MM.1S (cell line): Measurements from ENCODE around the gene MBP.

Source experiments
- DNase-seq: peaks from one replicate; pipeline ENCODE4 v3.0.0-alpha.2; 2015
- H2AFZ ChIP-seq: fragments of 300-600 bp; sonication (generic); 2 replicates; pipeline ENCODE4 v1.6.0; 2016; ENCODE audit warnings: antibody characterized with exemption, low read length
- H3F3A ChIP-seq: fragments of 300-600 bp; sonication (generic); 2 replicates; pipeline ENCODE4 v1.6.1; 2016; ENCODE audit warnings: mild to moderate bottlenecking, antibody characterized with exemption, low read length, moderate library complexity, mixed read lengths; ENCODE audit not compliant: insufficient read depth
- H3K27ac ChIP-seq: fragments of 300-600 bp; sonication (generic); 2 replicates; pipeline ENCODE4 v1.5.1; 2016; ENCODE audit warnings: mild to moderate bottlenecking, low read length
- H3K27me3 ChIP-seq: fragments of 300-600 bp; sonication (generic); replicated peaks from 2 replicates; pipeline ENCODE4 v1.6.0; 2016; ENCODE audit warnings: low read length; ENCODE audit not compliant: insufficient read depth
- H3K36me3 ChIP-seq: fragments of 300-600 bp; sonication (generic); replicated peaks from 2 replicates; pipeline ENCODE4 v1.6.1; 2016; ENCODE audit warnings: mild to moderate bottlenecking, low read length, mixed read lengths; ENCODE audit not compliant: insufficient read depth
- H3K4me1 ChIP-seq: fragments of 300-600 bp; sonication (generic); 2 replicates; pipeline ENCODE4 v1.6.1; 2016; ENCODE audit warnings: low read length, mixed read lengths
- H3K4me2 ChIP-seq: fragments of 300-600 bp; sonication (generic); 2 replicates; pipeline ENCODE4 v1.6.0; 2016; ENCODE audit warnings: low read depth, low read length
- H3K4me3 ChIP-seq: fragments of 300-600 bp; sonication (generic); 2 replicates; pipeline ENCODE4 v1.5.1; 2016; ENCODE audit warnings: low read length, mixed read lengths
- H3K79me2 ChIP-seq: fragments of 300-600 bp; sonication (generic); 2 replicates; pipeline ENCODE4 v1.6.1; 2016; ENCODE audit warnings: mixed run types, low read length, mixed read lengths
- H3K9ac ChIP-seq: fragments of 300-600 bp; sonication (generic); 2 replicates; pipeline ENCODE4 v1.6.1; 2016; ENCODE audit warnings: low read length, mixed read lengths
- H3K9me2 ChIP-seq: fragments of 300-600 bp; sonication (generic); replicated peaks from 2 replicates; pipeline ENCODE4 v1.6.1; 2016; ENCODE audit warnings: mild to moderate bottlenecking, low read length, mixed read lengths; ENCODE audit not compliant: insufficient read depth
- H3K9me3 ChIP-seq: fragments of 300-600 bp; sonication (generic); replicated peaks from 2 replicates; pipeline ENCODE4 v1.6.1; 2016; ENCODE audit warnings: mild to moderate bottlenecking, low read length, mixed read lengths; ENCODE audit not compliant: insufficient read depth
- H4K20me1 ChIP-seq: fragments of 300-600 bp; sonication (generic); 2 replicates; pipeline ENCODE4 v1.6.1; 2016; ENCODE audit warnings: mild to moderate bottlenecking, low read length, moderate library complexity, mixed read lengths; ENCODE audit not compliant: insufficient read depth
- CTCF ChIP-seq: fragments of 300-600 bp; sonication (generic); IDR thresholded peaks from 2 replicates; pipeline ENCODE4 v1.5.1; 2016; ENCODE audit warnings: antibody characterized with exemption, low read length, mixed read lengths
- EZH2 ChIP-seq: fragments of 300-600 bp; sonication (generic); optimal IDR thresholded peaks from 2 replicates; pipeline ENCODE3; 2017; ENCODE audit warnings: low read depth, mild to moderate bottlenecking, antibody characterized with exemption, low read length, mixed read lengths
- EZH2phosphoT487 ChIP-seq: fragments of 300-600 bp; sonication (generic); IDR thresholded peaks from 2 replicates; pipeline ENCODE4 v1.6.1; 2018; ENCODE audit warnings: antibody characterized with exemption, low read length

MBP gene

GRCh38 chr18:77093067-77093430 is 39.5 kb downstream of the MBP start:
- Histone ChIP-seq H4K20me1 (no peaks in the 10 kb centered on the region), H3K4me3 (no peak overlapping the region), H3K9ac (no peak overlapping the region), H2AFZ (no peak overlapping the region), H3K27me3 (no peaks in the 10 kb centered on the region), H3K79me2 (no peaks in the 10 kb centered on the region), H3K9me2 (no peaks in the 10 kb centered on the region), H3K4me2 (no peak overlapping the region), H3K27ac (no peak overlapping the region), H3K4me1 (no peaks in the 10 kb centered on the region), H3F3A (no peaks in the 10 kb centered on the region), H3K36me3 (no peaks in the 10 kb centered on the region), H3K9me3 (no peaks in the 10 kb centered on the region)
- no peak for DNase-seq
- TF ChIP-seq EZH2phosphoT487 (no peak), EZH2 (no peak), CTCF (no peak)

- H3K27ac ChIP-seq, result no peak overlapping the region
- no peaks in the 10 kb centered on the region for H3K79me2 ChIP-seq
- no peak for DNase-seq
- H2AFZ ChIP-seq, result no peak overlapping the region
- H3K36me3 ChIP-seq, result no peaks in the 10 kb centered on the region
- no peaks in the 10 kb centered on the region for H3K9me3 ChIP-seq
- no peak overlapping the region for H3K9ac ChIP-seq
- H3K4me2 ChIP-seq, result no peak overlapping the region
- H3K4me1 ChIP-seq, result no peaks in the 10 kb centered on the region
- no peaks in the 10 kb centered on the region for H3K27me3 ChIP-seq
- no peaks in the 10 kb centered on the region for H3K9me2 ChIP-seq
- no peak for TF ChIP-seq EZH2phosphoT487
- TF ChIP-seq CTCF, result no peak
- TF ChIP-seq EZH2, result no peak
- no peaks in the 10 kb centered on the region for H4K20me1 ChIP-seq
- H3F3A ChIP-seq, result no peaks in the 10 kb centered on the region
- no peak overlapping the region for H3K4me3 ChIP-seq
Measured at GRCh38 chr18:77092104-77093066, 40.2 kb downstream of the MBP start.

GRCh38 chr18:77091366-77091765 is 41.2 kb downstream of the MBP start:
- TF ChIP-seq EZH2 (no peak), EZH2phosphoT487 (no peak), CTCF (no peak)
- H2AFZ ChIP-seq, result no peak overlapping the region
- no peak overlapping the region for H3K27ac ChIP-seq
- H4K20me1 ChIP-seq, result no peaks in the 10 kb centered on the region
- H3K9me2 ChIP-seq, result no peaks in the 10 kb centered on the region
- H3F3A ChIP-seq, result no peaks in the 10 kb centered on the region
- no peak overlapping the region for H3K4me2 ChIP-seq
- DNase-seq, result no peak
- H3K9me3 ChIP-seq, result no peaks in the 10 kb centered on the region
- H3K4me1 ChIP-seq, result no peaks in the 10 kb centered on the region
- no peaks in the 10 kb centered on the region for H3K27me3 ChIP-seq
- no peaks in the 10 kb centered on the region for H3K36me3 ChIP-seq
- H3K4me3 ChIP-seq, result no peak overlapping the region
- no peak overlapping the region for H3K9ac ChIP-seq
- no peaks in the 10 kb centered on the region for H3K79me2 ChIP-seq
